Smooth muscle cell (in vitro differentiated cells): ENCODE data around the gene GRHL1. TPM values are rescaled to one million over a fixed set of nuclear protein-coding genes. Genes with fewer than 3 reads are reported as not detected.

Experiments used
- DNase-seq: peaks from one replicate; lab custom pipeline; 2025; ENCODE audit not compliant: unreplicated experiment; lab: John Stamatoyannopoulos, UW
- H2AFZ ChIP-seq: fragments of 200-600 bp; sonication (generic); 2 replicates; pipeline ENCODE4 v1.6.0; 2016; ENCODE audit warnings: antibody characterized with exemption, low read depth, mild to moderate bottlenecking
- H3F3A ChIP-seq: fragments of 200-600 bp; sonication (generic); 2 replicates; pipeline ENCODE4 v1.6.0; 2017; ENCODE audit warnings: antibody characterized with exemption, low read depth
- H3K27ac ChIP-seq: fragments of 200-600 bp; sonication (generic); 2 replicates; pipeline ENCODE4 v1.5.1; 2016; ENCODE audit warnings: low read depth, mild to moderate bottlenecking
- H3K27me3 ChIP-seq: fragments of 200-600 bp; sonication (generic); 2 replicates; pipeline ENCODE4 v1.6.1; 2016; ENCODE audit warnings: low read depth, mild to moderate bottlenecking
- H3K36me3 ChIP-seq: fragments of 200-600 bp; sonication (generic); 2 replicates; pipeline ENCODE4 v1.5.1; 2016; ENCODE audit warnings: low read depth
- H3K4me1 ChIP-seq: fragments of 200-600 bp; sonication (generic); 2 replicates; pipeline ENCODE4 v1.5.1; 2016; ENCODE audit warnings: low read depth
- H3K4me2 ChIP-seq: fragments of 200-600 bp; sonication (generic); 2 replicates; pipeline ENCODE4 v1.6.0; 2016; ENCODE audit warnings: mild to moderate bottlenecking
- H3K4me3 ChIP-seq: fragments of 200-600 bp; sonication (generic); 2 replicates; pipeline ENCODE4 v1.5.1; 2016; ENCODE audit warnings: mild to moderate bottlenecking
- H3K79me2 ChIP-seq: fragments of 200-600 bp; sonication (generic); 2 replicates; pipeline ENCODE4 v1.6.0; 2016; ENCODE audit warnings: low read depth, mild to moderate bottlenecking
- H3K9ac ChIP-seq: fragments of 200-600 bp; sonication (generic); 2 replicates; pipeline ENCODE4 v1.6.0; 2016; ENCODE audit warnings: low read depth
- H3K9me3 ChIP-seq: fragments of 200-600 bp; sonication (generic); replicated peaks from 2 replicates; pipeline ENCODE4 v1.5.1; 2016; ENCODE audit warnings: low read depth
- H4K20me1 ChIP-seq: fragments of 200-600 bp; sonication (generic); 2 replicates; pipeline ENCODE4 v1.6.0; 2016; ENCODE audit warnings: low read depth
- WGBS: methylation state at CpG from one replicate; pipeline ENCODE4 v1.1.7; 2016; ENCODE audit warnings: low lambda C conversion rate; 5-methylcytosine and 5-hydroxymethylcytosine counted together
- polyA plus RNA-seq: library from polyadenylated mRNA; unstranded; fragments of >200 nt; fragmentation: Nextera tagmentation; extraction: Ambion mirVana; gene quantifications from 2 replicates; pipeline ENCODE4 v1.2.1, GENCODE V29; 2016
- total RNA-seq: library from RNA; depleted of rRNA; stranded (reverse); fragments of >200 nt; gene quantifications from 2 replicates; pipeline ENCODE4 v1.2.3, GENCODE V29; 2014
- TF ChIP-seq, protein P1 (sequence below): fragments of 200-600 bp; sonication (generic); IDR thresholded peaks from 2 replicates; pipeline ENCODE4 v1.5.1; 2017; ENCODE audit warnings: borderline replicate concordance, mild to moderate bottlenecking, antibody characterized with exemption; ENCODE audit not compliant: insufficient read depth, poor library complexity, severe bottlenecking

Gene GRHL1
- total and polyA plus RNA-seq, 2 experiments from 2014 or later = 2.0 to 26.8 TPM

GRCh38 chr2:9990736-9991135 lies 39.2 kb downstream of the GRHL1 start:
- 69% methylated on average over 6 of the region's 6 CpGs for WGBS

GRCh38 chr2:9991221-9991620 lies 39.7 kb downstream of the GRHL1 start:
- TF ChIP-seq, protein P1, sequence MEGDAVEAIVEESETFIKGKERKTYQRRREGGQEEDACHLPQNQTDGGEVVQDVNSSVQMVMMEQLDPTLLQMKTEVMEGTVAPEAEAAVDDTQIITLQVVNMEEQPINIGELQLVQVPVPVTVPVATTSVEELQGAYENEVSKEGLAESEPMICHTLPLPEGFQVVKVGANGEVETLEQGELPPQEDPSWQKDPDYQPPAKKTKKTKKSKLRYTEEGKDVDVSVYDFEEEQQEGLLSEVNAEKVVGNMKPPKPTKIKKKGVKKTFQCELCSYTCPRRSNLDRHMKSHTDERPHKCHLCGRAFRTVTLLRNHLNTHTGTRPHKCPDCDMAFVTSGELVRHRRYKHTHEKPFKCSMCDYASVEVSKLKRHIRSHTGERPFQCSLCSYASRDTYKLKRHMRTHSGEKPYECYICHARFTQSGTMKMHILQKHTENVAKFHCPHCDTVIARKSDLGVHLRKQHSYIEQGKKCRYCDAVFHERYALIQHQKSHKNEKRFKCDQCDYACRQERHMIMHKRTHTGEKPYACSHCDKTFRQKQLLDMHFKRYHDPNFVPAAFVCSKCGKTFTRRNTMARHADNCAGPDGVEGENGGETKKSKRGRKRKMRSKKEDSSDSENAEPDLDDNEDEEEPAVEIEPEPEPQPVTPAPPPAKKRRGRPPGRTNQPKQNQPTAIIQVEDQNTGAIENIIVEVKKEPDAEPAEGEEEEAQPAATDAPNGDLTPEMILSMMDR = no peak
- H2AFZ ChIP-seq = no peak overlapping the region
- no peaks in the 10 kb centered on the region for H3K9me3 ChIP-seq
- H3K79me2 ChIP-seq = no peaks in the 10 kb centered on the region
- no peaks in the 10 kb centered on the region for H3K4me1 ChIP-seq
- no peak overlapping the region for H3K4me3 ChIP-seq
- H3K27me3 ChIP-seq = no peaks in the 10 kb centered on the region
- no peaks in the 10 kb centered on the region for H4K20me1 ChIP-seq
- no peaks in the 10 kb centered on the region for H3F3A ChIP-seq
- no peaks in the 10 kb centered on the region for H3K36me3 ChIP-seq
- H3K4me2 ChIP-seq = no peak overlapping the region
- no peak overlapping the region for H3K9ac ChIP-seq
- H3K27ac ChIP-seq = no peak overlapping the region
- WGBS = 98% methylated on average over 1 of the region's 1 CpG
- no peak for DNase-seq

More at GRCh38 chr2:9990736-9991135, 39.2 kb downstream of the GRHL1 start:
- no peak overlapping the region for H3K4me2 ChIP-seq
- H4K20me1 ChIP-seq = no peaks in the 10 kb centered on the region
- H3K36me3 ChIP-seq = no peaks in the 10 kb centered on the region
- H3F3A ChIP-seq = peaks cover 2% of the 10 kb centered on the region
- H3K27ac ChIP-seq = no peak overlapping the region
- no peak overlapping the region for H3K9ac ChIP-seq
- no peaks in the 10 kb centered on the region for H3K4me1 ChIP-seq
- no peak overlapping the region for H2AFZ ChIP-seq
- no peaks in the 10 kb centered on the region for H3K27me3 ChIP-seq
- no peaks in the 10 kb centered on the region for H3K79me2 ChIP-seq
- no peak for DNase-seq
- TF ChIP-seq, protein P1 = no peak
- H3K9me3 ChIP-seq = no peaks in the 10 kb centered on the region
- H3K4me3 ChIP-seq = no peak overlapping the region

GRCh38 chr2:9991829-9992273 lies 40.4 kb downstream of the GRHL1 start:
- Histone ChIP-seq H2AFZ (no peak overlapping the region), H3F3A (no peaks in the 10 kb centered on the region), H3K4me1 (no peaks in the 10 kb centered on the region), H3K9me3 (no peaks in the 10 kb centered on the region), H4K20me1 (no peaks in the 10 kb centered on the region), H3K27me3 (no peaks in the 10 kb centered on the region), H3K9ac (no peak overlapping the region), H3K79me2 (no peaks in the 10 kb centered on the region), H3K27ac (no peak overlapping the region), H3K4me2 (no peak overlapping the region), H3K36me3 (no peaks in the 10 kb centered on the region), H3K4me3 (no peak overlapping the region)
- DNase-seq = no peak
- TF ChIP-seq, protein P1 = no peak
- 95% methylated on average over 6 of the region's 6 CpGs for WGBS

DNA sequence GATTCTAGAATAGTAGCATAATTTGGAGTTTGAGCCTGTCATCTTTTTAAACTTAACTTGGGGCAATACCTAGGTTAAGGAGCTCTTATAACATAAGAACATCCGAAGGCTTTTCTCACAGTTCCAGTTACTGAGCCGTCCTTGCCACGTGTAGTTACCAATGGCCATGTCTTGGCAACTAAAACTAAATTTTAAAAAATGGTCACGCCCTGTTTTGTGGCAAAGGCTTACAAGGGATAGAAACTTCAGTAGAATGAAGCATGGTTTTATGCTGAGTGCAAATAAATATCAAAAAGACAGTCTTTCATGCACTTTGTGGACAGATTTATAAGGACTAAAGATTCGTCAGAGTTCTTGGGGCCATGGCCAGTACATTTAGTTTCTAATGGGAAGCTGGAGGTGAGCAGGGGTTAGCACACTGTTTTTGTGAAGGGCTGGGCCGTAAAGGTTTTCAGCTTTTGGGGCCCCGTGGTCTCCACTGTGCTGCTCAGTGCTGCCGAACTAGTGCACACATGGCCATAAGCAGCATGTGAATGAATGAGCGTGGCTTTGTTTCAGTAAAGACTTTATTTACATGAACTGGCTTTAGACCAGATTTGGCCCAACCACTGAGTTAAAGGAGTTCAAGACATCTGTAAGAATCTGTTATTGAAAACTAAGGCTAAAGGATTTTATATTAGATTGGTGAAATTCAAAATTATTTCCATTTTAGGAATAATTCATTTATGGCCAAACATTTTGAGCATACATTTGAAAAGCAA lies 41.1 kb downstream of the GRHL1 start:
- no peak overlapping the region for H3K9ac ChIP-seq
- DNase-seq = no peak
- H3K36me3 ChIP-seq = no peaks in the 10 kb centered on the region
- H3K4me3 ChIP-seq = no peak overlapping the region
- no peak overlapping the region for H2AFZ ChIP-seq
- no peaks in the 10 kb centered on the region for H3K4me1 ChIP-seq
- H3K27ac ChIP-seq = no peak overlapping the region
- TF ChIP-seq, protein P1 = no peak
- WGBS = 86% methylated on average over 9 of the region's 9 CpGs
- H4K20me1 ChIP-seq = no peaks in the 10 kb centered on the region
- H3K4me2 ChIP-seq = no peak overlapping the region
- H3K27me3 ChIP-seq = no peaks in the 10 kb centered on the region
- H3K79me2 ChIP-seq = no peaks in the 10 kb centered on the region
- no peaks in the 10 kb centered on the region for H3F3A ChIP-seq
- no peaks in the 10 kb centered on the region for H3K9me3 ChIP-seq
